Measurements from ENCODE around the gene PRR14L. TPM values are rescaled to one million over a fixed set of nuclear protein-coding genes. Genes with fewer than 3 reads are reported as not detected.

Gene PRR14L
- total RNA-seq, 4 donors from 2014 or later: 7.1 to 62.2 (median 22.9) TPM

DNA sequence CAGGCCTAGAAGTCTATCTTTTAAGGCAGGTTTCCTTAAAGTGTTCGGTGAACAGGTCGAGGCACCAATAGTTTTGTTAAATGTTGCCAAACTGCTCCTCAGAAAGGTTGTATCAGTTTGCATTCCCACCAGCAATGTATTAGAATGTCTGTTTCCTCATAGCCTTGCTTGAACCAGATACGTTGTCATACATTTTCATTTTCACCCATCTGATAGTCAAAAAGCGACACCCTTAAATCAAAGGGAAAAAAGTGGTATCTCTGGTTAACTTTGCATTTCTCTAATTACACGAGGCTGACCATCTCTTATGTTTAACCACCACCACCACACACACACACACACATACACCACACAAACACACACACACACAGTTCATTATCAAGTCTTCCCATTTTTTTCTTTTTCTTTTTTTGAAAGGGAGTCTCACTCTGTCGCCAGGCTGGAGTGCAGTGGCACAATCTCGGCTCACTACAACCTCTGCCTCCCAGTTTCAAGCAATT is 16.3 kb downstream of the PRR14L start:
- TF ChIP-seq POLR2A (IDR thresholded peaks at IDR 0.05): no peak
- TF ChIP-seq, protein P1, sequence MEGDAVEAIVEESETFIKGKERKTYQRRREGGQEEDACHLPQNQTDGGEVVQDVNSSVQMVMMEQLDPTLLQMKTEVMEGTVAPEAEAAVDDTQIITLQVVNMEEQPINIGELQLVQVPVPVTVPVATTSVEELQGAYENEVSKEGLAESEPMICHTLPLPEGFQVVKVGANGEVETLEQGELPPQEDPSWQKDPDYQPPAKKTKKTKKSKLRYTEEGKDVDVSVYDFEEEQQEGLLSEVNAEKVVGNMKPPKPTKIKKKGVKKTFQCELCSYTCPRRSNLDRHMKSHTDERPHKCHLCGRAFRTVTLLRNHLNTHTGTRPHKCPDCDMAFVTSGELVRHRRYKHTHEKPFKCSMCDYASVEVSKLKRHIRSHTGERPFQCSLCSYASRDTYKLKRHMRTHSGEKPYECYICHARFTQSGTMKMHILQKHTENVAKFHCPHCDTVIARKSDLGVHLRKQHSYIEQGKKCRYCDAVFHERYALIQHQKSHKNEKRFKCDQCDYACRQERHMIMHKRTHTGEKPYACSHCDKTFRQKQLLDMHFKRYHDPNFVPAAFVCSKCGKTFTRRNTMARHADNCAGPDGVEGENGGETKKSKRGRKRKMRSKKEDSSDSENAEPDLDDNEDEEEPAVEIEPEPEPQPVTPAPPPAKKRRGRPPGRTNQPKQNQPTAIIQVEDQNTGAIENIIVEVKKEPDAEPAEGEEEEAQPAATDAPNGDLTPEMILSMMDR (IDR thresholded peaks at IDR 0.05): no peak
- Histone ChIP-seq H3K9me3 (no peaks in the 10 kb centered on the region), H3K4me3 (no peak overlapping the region), H3K27me3 (no peaks in the 10 kb centered on the region), H3K4me1 (no peaks in the 10 kb centered on the region), H3K27ac (no peak overlapping the region), H3K36me3 (no peaks in the 10 kb centered on the region)
- intact Hi-C loops (cut with DNase I; ENCODE audit: low total_unique reads): no loop called here
- DNase-seq: no peak

GRCh38 chr22:31732089-31732829 is 17.7 kb downstream of the PRR14L start:
- intact Hi-C loops (cut with DNase I; ENCODE audit: low total_unique reads): no loop called here
- Histone ChIP-seq H3K4me1 (no peaks in the 10 kb centered on the region), H3K27ac (no peak overlapping the region), H3K36me3 (no peaks in the 10 kb centered on the region), H3K27me3 (no peaks in the 10 kb centered on the region), H3K9me3 (no peaks in the 10 kb centered on the region), H3K4me3 (no peak overlapping the region)
- TF ChIP-seq, protein P1 (IDR thresholded peaks at IDR 0.05): no peak
- no peak for TF ChIP-seq POLR2A (IDR thresholded peaks at IDR 0.05)
- no peak for DNase-seq

DNA sequence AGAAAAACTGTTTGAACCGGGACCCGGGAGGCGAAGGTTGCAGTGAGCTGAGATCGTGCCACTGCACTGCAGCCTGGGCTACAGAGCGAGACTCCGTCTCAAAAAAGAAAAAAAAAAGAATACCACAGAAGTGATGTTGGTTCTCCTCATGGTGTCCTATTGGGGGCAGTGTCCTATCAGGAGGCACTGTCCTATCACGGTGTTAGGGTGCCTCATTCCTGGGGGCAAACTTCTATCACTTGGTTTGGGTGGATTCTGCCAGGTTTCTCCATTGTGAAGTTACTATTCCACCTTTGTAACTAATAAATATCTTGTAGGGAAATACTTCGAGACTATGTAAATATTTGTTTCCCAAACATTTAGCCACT is 19.6 kb downstream of the PRR14L start:
- H3K9me3 ChIP-seq: no peaks in the 10 kb centered on the region
- intact Hi-C loops (cut with DNase I; ENCODE audit: low total_unique reads): no loop called here
- no peak overlapping the region for H3K4me3 ChIP-seq
- no peaks in the 10 kb centered on the region for H3K4me1 ChIP-seq
- no peak for DNase-seq
- no peak overlapping the region for H3K27ac ChIP-seq
- no peaks in the 10 kb centered on the region for H3K36me3 ChIP-seq
- TF ChIP-seq, protein P1 (IDR thresholded peaks at IDR 0.05): no peak
- TF ChIP-seq POLR2A (IDR thresholded peaks at IDR 0.05): no peak
- no peaks in the 10 kb centered on the region for H3K27me3 ChIP-seq

GRCh38 chr22:31728857-31729256 is 21.1 kb downstream of the PRR14L start:
- Histone ChIP-seq H3K4me3 (no peak overlapping the region), H3K27me3 (no peaks in the 10 kb centered on the region), H3K9me3 (no peaks in the 10 kb centered on the region), H3K4me1 (no peaks in the 10 kb centered on the region), H3K27ac (no peak overlapping the region), H3K36me3 (no peaks in the 10 kb centered on the region)
- TF ChIP-seq, protein P1 (IDR thresholded peaks at IDR 0.05): no peak
- no peak for TF ChIP-seq POLR2A (IDR thresholded peaks at IDR 0.05)
- no peak for DNase-seq
- intact Hi-C loops (cut with DNase I; ENCODE audit: low total_unique reads): no loop called here

DNA sequence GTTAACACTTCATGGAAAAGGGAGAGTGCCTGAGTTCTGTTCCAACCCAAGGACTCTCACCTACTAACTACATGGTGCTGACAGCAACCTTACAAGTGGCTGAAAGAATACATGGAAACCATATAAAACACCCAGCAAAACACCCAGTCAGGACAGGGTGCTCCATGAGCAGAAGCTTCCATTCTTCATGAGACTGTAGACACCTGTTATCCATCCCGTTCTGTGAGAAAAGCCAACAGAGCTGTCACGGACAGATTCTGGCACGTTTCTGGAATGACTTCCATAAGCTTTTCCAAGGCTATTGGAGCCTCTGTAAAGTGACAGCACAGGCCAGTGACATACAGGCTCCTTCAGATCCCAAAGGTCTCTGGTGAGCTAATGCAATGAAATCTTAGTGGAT is 23.2 kb downstream of the PRR14L start:
- H3K4me1 ChIP-seq: no peaks in the 10 kb centered on the region
- TF ChIP-seq POLR2A (IDR thresholded peaks at IDR 0.05): no peak
- TF ChIP-seq, protein P1 (IDR thresholded peaks at IDR 0.05): no peak
- H3K9me3 ChIP-seq: no peaks in the 10 kb centered on the region
- H3K27ac ChIP-seq: no peak overlapping the region
- H3K27me3 ChIP-seq: no peaks in the 10 kb centered on the region
- no peak overlapping the region for H3K4me3 ChIP-seq
- DNase-seq: no peak
- intact Hi-C loops (cut with DNase I; ENCODE audit: low total_unique reads): no loop called here
- no peaks in the 10 kb centered on the region for H3K36me3 ChIP-seq
